Ishikawa (cell line): ENCODE results near the gene SELENOI.
A peak's percentile ranks its signal among the peaks of the same experiment; 100 is the strongest.

Source experiments
- CEBPB ChIP-seq: IDR thresholded peaks from 2 replicates; pipeline ENCODE4 v1.6.1; 2012
- CREB1 ChIP-seq: IDR thresholded peaks from 2 replicates; pipeline ENCODE4 v1.6.1; 2012; ENCODE audit warnings: low read depth
- EGR1 ChIP-seq: IDR thresholded peaks from 2 replicates; pipeline ENCODE4 v1.6.1; 2012
- EP300 ChIP-seq: IDR thresholded peaks from 2 replicates; pipeline ENCODE4 v1.6.1; 2012; ENCODE audit warnings: borderline replicate concordance
- FOXM1 ChIP-seq: IDR thresholded peaks from 2 replicates; pipeline ENCODE4 v1.6.1; 2012; ENCODE audit warnings: low read depth, borderline replicate concordance
- MAX ChIP-seq: IDR thresholded peaks from 2 replicates; pipeline ENCODE4 v1.6.1; 2012
- NFIC ChIP-seq: IDR thresholded peaks from 2 replicates; pipeline ENCODE4 v1.6.1; 2012
- RAD21 ChIP-seq: IDR thresholded peaks from 2 replicates; pipeline ENCODE4 v1.6.1; 2012; ENCODE audit warnings: low read depth
- REST ChIP-seq: IDR thresholded peaks from 2 replicates; pipeline ENCODE4 v1.6.1; 2012; ENCODE audit warnings: low read depth, mild to moderate bottlenecking
- TAF1 ChIP-seq: IDR thresholded peaks from 2 replicates; pipeline ENCODE4 v1.6.1; 2012; ENCODE audit warnings: low read depth, mild to moderate bottlenecking
- TCF12 ChIP-seq: IDR thresholded peaks from 2 replicates; pipeline ENCODE4 v1.6.1; 2012; ENCODE audit warnings: low read depth
- TEAD4 ChIP-seq: IDR thresholded peaks from 2 replicates; pipeline ENCODE4 v1.6.1; 2012
- USF1 ChIP-seq: IDR thresholded peaks from 2 replicates; pipeline ENCODE4 v1.6.1; 2012
- YY1 ChIP-seq: IDR thresholded peaks from 2 replicates; pipeline ENCODE4 v1.6.1; 2012; ENCODE audit warnings: low read depth
- ZBTB7A ChIP-seq: IDR thresholded peaks from 2 replicates; pipeline ENCODE4 v1.6.1; 2012; ENCODE audit warnings: low read depth

The SELENOI gene

DNA sequence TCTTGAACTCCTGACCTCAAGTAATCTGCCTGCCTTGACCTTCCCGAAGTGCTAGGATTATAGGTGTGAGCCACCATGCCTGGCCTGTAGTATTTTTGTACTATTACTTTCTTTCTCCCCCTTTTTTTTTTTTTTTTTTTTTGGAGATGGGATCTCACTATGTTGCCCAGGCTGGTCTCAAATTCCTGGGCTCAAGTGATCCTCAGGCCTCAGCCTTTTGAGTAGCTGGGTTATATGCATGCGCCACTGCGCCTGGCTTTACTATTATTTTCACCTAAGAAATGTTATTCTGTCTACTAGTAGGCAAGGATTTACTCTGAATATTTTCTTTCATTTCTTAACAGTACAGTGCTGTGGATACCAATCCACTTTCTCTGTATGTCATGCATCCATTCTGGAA is 18.0 kb downstream of the SELENOI start:
- TF ChIP-seq NFIC (no peak), FOXM1 (no peak), YY1 (no peak), REST (no peak), MAX (no peak), USF1 (no peak), TAF1 (no peak), CREB1 (no peak), TEAD4 (no peak), EGR1 (no peak), RAD21 (no peak), EP300 (no peak)

GRCh38 chr2:26364669-26365068 is 18.7 kb downstream of the SELENOI start:
- no peak for TF ChIP-seq CREB1
- no peak for TF ChIP-seq CEBPB
- no peak for TF ChIP-seq EGR1
- no peak for TF ChIP-seq RAD21
- no peak for TF ChIP-seq YY1
- TF ChIP-seq REST = no peak
- no peak for TF ChIP-seq MAX
- no peak for TF ChIP-seq FOXM1
- no peak for TF ChIP-seq TCF12
- TF ChIP-seq NFIC = no peak
- TF ChIP-seq TAF1 = no peak
- no peak for TF ChIP-seq ZBTB7A
- no peak for TF ChIP-seq TEAD4
- no peak for TF ChIP-seq EP300
- no peak for TF ChIP-seq USF1

DNA sequence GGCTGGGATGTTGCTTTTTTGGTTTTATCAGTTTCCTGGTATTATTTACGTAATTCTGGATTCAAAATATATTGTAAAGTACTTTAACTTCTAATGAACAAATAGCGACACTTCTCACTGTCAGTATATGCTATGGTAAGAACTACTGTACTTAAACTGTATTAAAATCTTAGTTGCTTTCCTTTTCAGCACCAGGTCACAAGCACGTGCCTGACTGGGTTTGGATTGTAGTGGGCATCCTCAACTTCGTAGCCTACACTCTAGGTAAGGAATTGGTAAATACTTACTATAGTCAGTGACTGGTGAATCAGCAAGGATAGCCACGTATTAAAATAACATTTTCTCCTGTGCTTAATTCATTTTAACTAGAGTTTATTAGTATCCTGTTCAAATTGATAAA is 21.0 kb downstream of the SELENOI start:
- peak; percentile 52 for TF ChIP-seq REST
- no peak for TF ChIP-seq ZBTB7A

DNA sequence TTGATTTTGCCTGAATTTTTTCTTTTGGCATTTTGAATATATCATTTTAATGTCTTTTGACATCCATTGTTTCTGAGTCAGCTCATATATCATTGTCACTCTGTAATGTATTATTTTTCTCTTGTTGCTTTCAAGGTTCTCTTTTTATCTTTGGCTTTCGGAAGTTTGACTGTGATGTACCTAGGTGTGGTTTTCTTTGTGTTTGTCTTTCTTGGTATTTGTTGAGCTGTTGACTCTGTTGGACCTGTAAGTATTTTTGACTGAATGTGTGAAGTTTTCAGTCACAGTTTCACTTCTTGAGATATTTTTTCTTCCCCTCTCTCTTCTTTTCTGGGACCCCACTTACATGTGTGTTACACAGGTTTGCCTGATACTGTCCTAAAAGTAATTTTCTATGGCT is 30.9 kb downstream of the SELENOI start:
- no peak for TF ChIP-seq EP300
- no peak for TF ChIP-seq TAF1
- TF ChIP-seq RAD21 = no peak
- TF ChIP-seq USF1 = no peak
- no peak for TF ChIP-seq YY1
- TF ChIP-seq TEAD4 = no peak
- TF ChIP-seq REST = no peak
- no peak for TF ChIP-seq EGR1
- TF ChIP-seq TCF12 = no peak
- TF ChIP-seq CREB1 = no peak
- no peak for TF ChIP-seq CEBPB
- no peak for TF ChIP-seq NFIC
- no peak for TF ChIP-seq FOXM1
- TF ChIP-seq ZBTB7A = no peak
